ENCODE measurements around the gene KSR2.

The KSR2 gene

GRCh38 chr12:117483501-117483900, 485.3 kb downstream of the KSR2 start:
- no peak for DNase-seq

- no peak for DNase-seq
Measured at GRCh38 chr12:117481470-117481869, 487.3 kb downstream of the KSR2 start.

- DNase-seq = no peak
Measured at GRCh38 chr12:117476341-117476740, 492.4 kb downstream of the KSR2 start.

GRCh38 chr12:117473856-117474255, 494.9 kb downstream of the KSR2 start:
- DNase-seq = no peak

DNA sequence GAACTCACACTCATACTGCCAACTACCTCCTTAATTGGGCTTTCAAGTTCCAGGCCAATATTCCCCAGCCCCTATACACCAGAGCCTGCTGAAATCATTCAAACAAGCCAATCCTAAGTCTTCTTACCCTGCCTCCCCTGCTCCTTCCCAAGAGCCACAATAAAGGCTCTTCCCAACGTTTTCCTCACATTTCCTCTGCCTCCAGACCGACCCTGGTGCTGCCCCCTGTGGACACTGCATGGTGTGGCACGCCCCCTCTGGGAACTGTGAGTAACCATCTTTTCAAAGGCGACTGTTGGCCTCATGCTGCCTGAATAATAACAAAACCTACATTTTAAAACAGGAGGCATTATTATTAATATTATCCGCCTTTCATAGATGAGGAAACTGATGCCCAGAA, 495.8 kb downstream of the KSR2 start:
- DNase-seq = no peak

GRCh38 chr12:117470804-117471203, 498.0 kb downstream of the KSR2 start:
- no peak for DNase-seq

- no peak for DNase-seq
Measured at GRCh38 chr12:117469883-117470483, 498.8 kb downstream of the KSR2 start.

DNA sequence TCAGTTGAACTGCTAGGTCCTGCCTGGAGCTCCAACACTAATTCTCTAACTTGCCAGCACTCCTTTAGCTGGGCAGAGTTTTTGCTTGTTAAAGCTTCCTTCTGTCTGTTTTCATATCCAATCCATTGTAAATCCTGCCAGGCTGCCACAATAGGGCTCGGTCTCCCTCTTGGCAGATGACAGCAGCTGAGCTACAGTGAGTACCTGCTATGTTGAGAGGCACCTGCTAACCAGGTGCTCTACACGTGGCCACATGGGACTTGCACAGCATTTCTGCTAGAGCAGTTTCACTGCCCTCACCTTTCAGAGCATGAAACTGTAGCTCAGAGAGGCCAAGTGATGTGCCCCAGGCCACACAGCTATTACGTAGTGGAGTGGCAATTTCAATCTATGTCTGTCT, 500.8 kb downstream of the KSR2 start:
- DNase-seq = no peak

DNA sequence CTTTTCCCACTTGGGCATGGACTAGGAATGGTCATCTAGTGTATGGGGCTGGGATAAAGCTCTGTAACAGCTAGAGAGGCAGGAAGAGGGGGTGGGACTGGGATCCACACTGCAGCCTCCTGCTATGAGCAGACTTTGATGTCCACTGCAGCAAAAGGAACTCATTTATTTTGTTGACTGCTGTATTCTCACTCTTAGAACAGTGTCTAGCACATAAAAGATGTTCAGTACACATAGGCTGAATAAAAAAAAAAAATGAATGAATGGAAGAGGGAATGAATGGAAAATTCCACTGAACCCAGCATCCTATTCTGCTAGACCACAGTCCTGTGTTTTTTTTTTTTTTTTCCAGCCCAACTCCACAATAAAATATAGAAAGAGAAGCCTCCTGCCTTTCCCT, 501.2 kb downstream of the KSR2 start:
- DNase-seq = no peak

DNA sequence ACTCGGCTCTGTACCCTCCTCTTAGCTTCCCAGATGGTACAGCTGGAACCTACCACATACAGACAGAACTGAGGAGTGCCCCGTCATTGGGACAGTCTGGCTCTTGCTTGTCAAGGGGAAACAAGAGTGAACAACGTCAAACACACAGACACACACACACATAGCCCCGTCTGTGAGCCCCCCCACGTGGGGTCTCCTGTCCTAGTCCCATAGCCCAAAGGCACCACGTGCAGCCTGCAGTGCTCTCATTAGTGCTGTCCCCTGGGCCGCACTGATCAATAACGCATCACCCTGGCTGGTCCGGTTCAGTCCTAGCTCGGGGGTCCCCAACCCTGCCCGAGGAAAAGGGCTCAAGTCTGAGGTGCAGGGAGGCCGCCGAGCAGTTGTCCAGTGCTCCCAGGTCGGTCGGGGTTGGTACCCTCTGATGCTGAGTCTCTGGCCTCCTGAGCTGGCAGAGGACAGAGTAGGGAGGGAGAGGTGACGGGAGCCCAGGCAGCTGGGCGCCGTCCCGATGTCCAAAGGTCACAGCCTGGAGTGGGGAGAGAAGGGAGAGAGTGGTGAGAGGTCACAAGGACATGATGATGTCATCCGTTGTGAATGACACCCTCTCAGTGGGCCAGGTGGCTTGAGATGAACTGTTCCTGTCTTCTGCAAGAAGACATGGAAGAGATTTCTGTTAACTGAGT, 502.0 kb downstream of the KSR2 start:
- no peak for DNase-seq

DNA sequence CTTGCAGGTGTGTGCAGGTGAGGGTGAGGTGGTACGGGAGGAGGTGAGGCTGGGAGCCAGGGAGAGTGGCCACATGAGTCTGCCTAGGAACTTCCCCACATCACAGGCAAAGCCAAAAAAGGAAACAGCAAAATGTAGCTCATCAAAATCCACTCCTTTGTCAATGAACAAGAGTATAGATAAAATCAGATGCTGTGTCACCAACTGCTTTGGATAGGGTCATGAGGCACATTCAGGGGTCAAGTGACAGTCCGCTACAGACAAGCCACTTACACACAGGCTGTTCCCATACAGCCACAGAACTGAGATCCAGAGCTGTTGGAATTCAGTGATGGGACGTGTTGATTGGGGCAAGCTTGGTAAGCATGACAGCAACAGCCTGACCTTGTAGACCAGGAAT, 507.1 kb downstream of the KSR2 start:
- DNase-seq = no peak

- DNase-seq = no peak
Measured at GRCh38 chr12:117459229-117459628, 509.6 kb downstream of the KSR2 start.

GRCh38 chr12:117457189-117457588, 511.6 kb downstream of the KSR2 start:
- no peak for DNase-seq

DNA sequence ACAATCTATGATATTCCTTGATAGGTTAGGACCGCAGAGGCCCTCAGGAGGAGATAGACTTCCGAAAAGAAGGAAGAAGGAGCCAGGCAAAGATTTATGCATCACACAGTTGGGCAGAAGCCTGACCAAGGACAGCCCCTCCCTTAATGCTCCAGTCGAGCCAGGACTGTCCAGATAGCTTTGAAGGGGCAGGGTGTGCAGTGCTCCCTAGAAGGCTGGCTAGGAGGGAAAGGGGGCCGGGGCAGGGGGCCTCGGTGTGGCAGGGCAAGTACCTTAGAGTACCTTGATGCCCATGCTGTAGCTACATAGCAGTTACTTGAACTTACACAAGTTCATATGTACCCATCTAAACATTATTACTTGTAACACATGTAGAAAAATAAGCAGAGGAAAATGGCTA, 512.7 kb downstream of the KSR2 start:
- no peak for DNase-seq

DNA sequence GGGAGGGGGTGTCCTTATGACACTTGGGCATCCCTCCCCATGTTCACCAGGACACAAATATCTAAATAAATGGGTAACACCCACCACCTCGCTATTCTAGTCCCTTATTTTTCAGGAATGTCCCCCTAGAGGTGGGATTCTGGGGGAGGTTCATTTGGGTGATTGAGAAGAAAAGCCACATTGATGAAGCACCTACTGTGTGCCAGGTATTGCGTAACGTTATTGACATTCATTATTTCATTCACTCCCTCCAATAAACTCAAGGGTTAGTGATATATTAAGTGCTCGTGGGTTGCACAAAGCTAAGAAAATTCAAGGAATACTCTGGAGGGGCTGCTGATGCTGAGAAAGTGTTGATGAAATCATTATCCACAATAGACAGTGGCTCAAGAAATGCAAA, 514.8 kb downstream of the KSR2 start:
- no peak for DNase-seq

DNA sequence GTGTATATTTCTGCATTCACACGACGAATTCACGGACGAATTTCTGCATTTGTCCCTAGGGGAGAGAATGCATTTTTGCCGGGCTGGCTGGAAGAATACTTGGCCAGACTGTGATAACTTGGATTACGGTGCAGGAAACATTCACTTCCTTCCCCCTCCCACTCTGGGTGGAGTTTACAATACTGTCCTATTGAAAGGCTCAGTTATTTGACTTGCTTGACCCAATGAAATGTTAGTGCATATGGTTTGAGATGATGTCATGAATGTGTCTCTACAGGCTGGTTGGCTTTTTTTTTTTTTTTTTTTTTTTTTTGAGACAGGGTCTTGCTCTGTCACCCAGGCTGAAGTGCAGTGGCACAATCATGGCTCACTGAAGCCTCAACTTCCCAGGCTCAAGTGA, 516.7 kb downstream of the KSR2 start:
- DNase-seq = no peak

GRCh38 chr12:117450209-117450608, 518.6 kb downstream of the KSR2 start:
- no peak for DNase-seq

- no peak for DNase-seq
Measured at GRCh38 chr12:117447665-117448366, 521.0 kb downstream of the KSR2 start.

DNA sequence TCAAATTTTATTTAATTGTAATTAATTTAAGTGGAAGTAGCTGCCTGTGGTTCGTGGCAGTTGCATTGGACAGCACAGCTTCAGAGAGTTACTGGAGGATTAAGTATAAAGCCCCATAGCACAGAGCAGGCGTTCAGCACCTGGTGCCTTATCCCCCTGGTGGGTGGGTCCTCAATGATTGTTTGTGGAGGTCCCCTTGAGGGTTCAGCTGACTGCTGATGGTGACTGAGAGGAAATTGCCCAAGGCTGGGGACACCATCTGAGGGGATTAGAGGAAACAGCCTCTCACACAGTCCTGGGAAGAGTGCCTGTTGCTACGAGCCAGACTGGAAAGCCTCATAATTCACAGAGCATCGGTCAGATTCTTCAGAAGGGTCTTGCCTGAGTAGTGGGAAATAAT, 524.0 kb downstream of the KSR2 start:
- DNase-seq = no peak

GRCh38 chr12:117441751-117442150, 527.0 kb downstream of the KSR2 start:
- DNase-seq = no peak

DNA sequence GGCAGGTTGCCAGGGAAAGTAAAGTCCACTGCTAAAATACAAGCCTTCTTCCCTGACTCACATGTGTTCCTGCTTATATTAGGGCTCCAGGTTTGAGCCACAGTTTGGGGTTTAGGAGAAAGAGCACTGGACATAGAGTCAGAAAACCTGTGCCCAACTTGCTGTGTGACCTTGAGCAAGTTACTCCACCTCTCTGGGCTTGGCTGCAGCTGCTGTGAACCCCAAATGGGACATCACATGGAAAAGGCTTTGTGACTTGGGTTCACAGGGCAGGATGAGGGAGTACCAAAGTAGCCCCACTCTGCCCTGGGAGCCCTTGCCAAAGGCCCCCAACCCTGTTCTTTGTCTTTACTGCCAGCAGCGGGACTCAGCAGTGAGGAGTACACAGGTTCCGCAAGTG, 528.4 kb downstream of the KSR2 start:
- DNase-seq = no peak

- no peak for DNase-seq
Measured at GRCh38 chr12:117439531-117440001, 529.2 kb downstream of the KSR2 start.

GRCh38 chr12:117438809-117439208, 530.0 kb downstream of the KSR2 start:
- no peak for DNase-seq

GRCh38 chr12:117437516-117438255, 531.1 kb downstream of the KSR2 start:
- DNase-seq = no peak
